Fibroblast of lung (primary cell): ENCODE results near the gene CYP2J2. TPM values are rescaled to one million over a fixed set of nuclear protein-coding genes. Genes with fewer than 3 reads are reported as not detected.
A peak's percentile ranks its signal among the peaks of the same experiment; 100 is the strongest.

Experiments used
- DNase-seq, 2 donors: peaks; one replicate each; pipeline versions ENCODE4 v3.0.0 to v3.0.0-alpha.2; 2010; ENCODE audit warnings: low read depth in 2 of 2
- H2AFZ ChIP-seq: 2 replicates; pipeline ENCODE4 v1.5.1; 2012; ENCODE audit warnings: low read length, control low read depth, inconsistent platforms
- H3K27ac ChIP-seq: 2 replicates; pipeline ENCODE4 v1.5.1; 2011; ENCODE audit warnings: low read length, control low read depth; ENCODE audit not compliant: insufficient read depth
- H3K27me3 ChIP-seq: 2 replicates; pipeline ENCODE4 v1.5.1; 2011; ENCODE audit warnings: mild to moderate bottlenecking, low read length; ENCODE audit not compliant: control insufficient read depth, insufficient read depth
- H3K36me3 ChIP-seq: 2 replicates; pipeline ENCODE4 v1.5.1; 2011; ENCODE audit warnings: low read length; ENCODE audit not compliant: control insufficient read depth, insufficient read depth
- H3K4me1 ChIP-seq: 2 replicates; pipeline ENCODE4 v1.5.1; 2011; ENCODE audit warnings: low read length; ENCODE audit not compliant: control insufficient read depth, insufficient read depth; ENCODE audit errors: extremely low read depth
- H3K4me2 ChIP-seq: 2 replicates; pipeline ENCODE4 v1.5.1; 2011; ENCODE audit warnings: low read length, control low read depth; ENCODE audit not compliant: insufficient read depth; ENCODE audit errors: extremely low read depth
- H3K4me3 ChIP-seq, 4 experiments: fragments of 200-600 bp in 1 of 4; sonication (generic) in 1 of 4; replicated peaks in 1 of 4; 2 replicates each; pipeline ENCODE4 v1.5.1; 2011 to 2016; ENCODE audit warnings: low read length in 4 of 4, low read depth in 3 of 4, mild to moderate bottlenecking in 3 of 4, control low read depth in 2 of 4, inconsistent platforms in 1 of 4, mixed read lengths in 1 of 4; ENCODE audit not compliant: insufficient read depth in 1 of 4; ENCODE audit errors: control extremely low read depth in 1 of 4
- H3K79me2 ChIP-seq: 2 replicates; pipeline ENCODE4 v1.5.1; 2012; ENCODE audit warnings: mild to moderate bottlenecking, low read length, inconsistent platforms; ENCODE audit not compliant: control insufficient read depth, insufficient read depth
- H3K9ac ChIP-seq: 2 replicates; pipeline ENCODE4 v1.5.1; 2011; ENCODE audit warnings: mild to moderate bottlenecking, low read length, control low read depth; ENCODE audit not compliant: insufficient read depth
- H3K9me3 ChIP-seq: 2 replicates; pipeline ENCODE4 v1.5.1; 2012; ENCODE audit warnings: low read depth, low read length; ENCODE audit not compliant: control insufficient read depth, insufficient read depth
- H4K20me1 ChIP-seq: 2 replicates; pipeline ENCODE4 v1.5.1; 2011; ENCODE audit warnings: low read length; ENCODE audit not compliant: control insufficient read depth, insufficient read depth; ENCODE audit errors: extremely low read depth
- EZH2 ChIP-seq: IDR thresholded peaks from 2 replicates; pipeline ENCODE4 v1.5.1; 2012; ENCODE audit warnings: low read length, control low read depth, mild to moderate bottlenecking; ENCODE audit errors: missing control alignments
- polyA plus RNA-seq, 2 donors: library from polyadenylated mRNA; depleted of rRNA in 1 of 2; stranded (reverse) in 1 of 2; unstranded in 1 of 2; fragments of >200 nt; gene quantifications; 2 replicates each; pipeline ENCODE4 v1.2.1, GENCODE V29; 2011 to 2012; ENCODE audit warnings: missing spikeins in 1 of 2
- total RNA-seq: library from RNA; depleted of rRNA; stranded (reverse); fragments of >200 nt; gene quantifications from 2 replicates; pipeline ENCODE4 v1.2.1, GENCODE V29; 2014
- TF ChIP-seq, protein P1 (sequence below), 2 donors: IDR thresholded peaks in 1 of 2; conservative IDR thresholded peaks in 1 of 2; 1 replicate in 1 of 2; 2 replicates in 1 of 2; pipeline ENCODE4 v1.5.1; 2011 to 2012; ENCODE audit warnings: low read length in 2 of 2, control low read depth in 1 of 2, inconsistent platforms in 1 of 2, low read depth in 1 of 2, mild to moderate bottlenecking in 1 of 2

CYP2J2 gene
- total and polyA plus RNA-seq, 2 donors (not counting 1 experiment from before 2014, with no cell fraction given): 0.03 to 0.17 TPM

- Histone ChIP-seq H3K4me2 (no peak overlapping the region), H3K27me3 (no peaks in the 10 kb centered on the region), H3K79me2 (no peaks in the 10 kb centered on the region), H3K27ac (no peak overlapping the region), H2AFZ (no peak overlapping the region), H3K4me3 (no peak overlapping the region), H3K9me3 (no peaks in the 10 kb centered on the region), H3K9ac (no peak overlapping the region), H4K20me1 (no peaks in the 10 kb centered on the region), H3K36me3 (no peaks in the 10 kb centered on the region), H3K4me1 (no peaks in the 10 kb centered on the region)
- DNase-seq: no peak
- TF ChIP-seq, protein P1, sequence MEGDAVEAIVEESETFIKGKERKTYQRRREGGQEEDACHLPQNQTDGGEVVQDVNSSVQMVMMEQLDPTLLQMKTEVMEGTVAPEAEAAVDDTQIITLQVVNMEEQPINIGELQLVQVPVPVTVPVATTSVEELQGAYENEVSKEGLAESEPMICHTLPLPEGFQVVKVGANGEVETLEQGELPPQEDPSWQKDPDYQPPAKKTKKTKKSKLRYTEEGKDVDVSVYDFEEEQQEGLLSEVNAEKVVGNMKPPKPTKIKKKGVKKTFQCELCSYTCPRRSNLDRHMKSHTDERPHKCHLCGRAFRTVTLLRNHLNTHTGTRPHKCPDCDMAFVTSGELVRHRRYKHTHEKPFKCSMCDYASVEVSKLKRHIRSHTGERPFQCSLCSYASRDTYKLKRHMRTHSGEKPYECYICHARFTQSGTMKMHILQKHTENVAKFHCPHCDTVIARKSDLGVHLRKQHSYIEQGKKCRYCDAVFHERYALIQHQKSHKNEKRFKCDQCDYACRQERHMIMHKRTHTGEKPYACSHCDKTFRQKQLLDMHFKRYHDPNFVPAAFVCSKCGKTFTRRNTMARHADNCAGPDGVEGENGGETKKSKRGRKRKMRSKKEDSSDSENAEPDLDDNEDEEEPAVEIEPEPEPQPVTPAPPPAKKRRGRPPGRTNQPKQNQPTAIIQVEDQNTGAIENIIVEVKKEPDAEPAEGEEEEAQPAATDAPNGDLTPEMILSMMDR (conservative IDR thresholded peaks at IDR 0.05 in 1 of 2, IDR thresholded peaks at IDR 0.05 in 1 of 2; ENCODE audit: low read depth in 1 of 2, low read length in 2 of 2): no peak
- TF ChIP-seq EZH2: no peak
Observed at GRCh38 chr1:59908084-59908483, 18.5 kb downstream of the CYP2J2 start.

- Histone ChIP-seq H3K27me3 (no peaks in the 10 kb centered on the region), H3K27ac (no peak overlapping the region), H3K4me2 (no peak overlapping the region), H3K36me3 (no peaks in the 10 kb centered on the region), H2AFZ (no peak overlapping the region), H3K9ac (no peak overlapping the region), H3K9me3 (no peaks in the 10 kb centered on the region), H3K4me1 (no peaks in the 10 kb centered on the region), H3K4me3 (no peak overlapping the region), H3K79me2 (no peaks in the 10 kb centered on the region), H4K20me1 (no peaks in the 10 kb centered on the region)
- DNase-seq: no peak
- TF ChIP-seq, protein P1 (conservative IDR thresholded peaks at IDR 0.05 in 1 of 2, IDR thresholded peaks at IDR 0.05 in 1 of 2; ENCODE audit: low read depth in 1 of 2, low read length in 2 of 2): no peak
- TF ChIP-seq EZH2: no peak
Observed at GRCh38 chr1:59906931-59907330, 19.6 kb downstream of the CYP2J2 start.

DNA sequence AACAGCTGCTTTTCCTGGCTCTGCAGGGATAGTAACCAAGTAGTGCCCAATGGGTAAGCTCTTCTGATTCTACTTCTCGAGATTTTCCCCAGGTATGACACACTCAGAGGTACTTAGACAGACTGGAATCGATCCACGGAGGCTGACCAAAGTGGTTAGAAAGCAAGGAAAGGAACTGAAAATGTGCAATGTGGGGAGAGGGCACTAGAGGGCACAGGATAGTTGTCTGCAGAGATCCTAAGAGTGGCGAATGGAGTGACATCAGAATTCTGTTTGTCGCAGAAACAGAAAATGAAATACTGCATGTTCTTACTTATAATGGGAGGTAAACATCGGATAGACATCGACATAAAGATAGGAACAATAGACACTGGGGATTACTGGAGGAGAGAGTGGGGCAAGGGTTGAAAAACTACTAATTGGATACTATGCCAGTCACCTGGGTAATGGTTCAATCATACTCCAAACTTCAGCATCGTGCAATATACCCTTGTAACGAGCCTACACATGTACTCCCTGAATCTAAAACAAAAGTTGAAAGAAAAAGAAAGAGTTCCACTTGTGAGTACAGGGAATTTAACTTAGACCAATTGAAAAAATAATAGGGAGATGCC, 23.3 kb downstream of the CYP2J2 start:
- Histone ChIP-seq H3K79me2 (no peaks in the 10 kb centered on the region), H3K27ac (no peak overlapping the region), H2AFZ (no peak overlapping the region), H3K9me3 (no peaks in the 10 kb centered on the region), H3K9ac (no peak overlapping the region), H3K4me3 (no peak overlapping the region), H4K20me1 (no peaks in the 10 kb centered on the region), H3K4me2 (no peak overlapping the region), H3K36me3 (no peaks in the 10 kb centered on the region), H3K4me1 (no peaks in the 10 kb centered on the region), H3K27me3 (no peaks in the 10 kb centered on the region)
- no peak for TF ChIP-seq EZH2
- TF ChIP-seq, protein P1 (conservative IDR thresholded peaks at IDR 0.05 in 1 of 2, IDR thresholded peaks at IDR 0.05 in 1 of 2; ENCODE audit: low read depth in 1 of 2, low read length in 2 of 2): peak; percentile 34 to 63
- DNase-seq: peak; percentile 11 to 12
